Activated CD8-positive, alpha-beta T cell treated with anti-CD3 and anti-CD28 coated beads for 36 hours (primary cell): ENCODE data around the gene TMBIM4. TPM values are rescaled to one million over a fixed set of nuclear protein-coding genes. Genes with fewer than 3 reads are reported as not detected.
A peak's percentile ranks its signal among the peaks of the same experiment; 100 is the strongest.

Source experiments
- ATAC-seq: fragments of 200-7000 bp; cut with Tn5 transposase; one replicate; pipeline ENCODE4 v1.10.0; 2021; ENCODE audit warnings: mild to moderate bottlenecking, moderate library complexity
- CTCF ChIA-PET: fragments of 350-600 bp; sonication (Branson Sonifier 250); formaldehyde crosslinking; loops from one replicate; lab custom pipeline; 2021; ENCODE audit warnings: antibody characterized with exemption; lab: Charles Lee
- POLR2A ChIA-PET: fragments of 350-600 bp; sonication (Branson Sonifier 250); formaldehyde crosslinking; loops from one replicate; lab custom pipeline; 2021; ENCODE audit warnings: antibody characterized with exemption; lab: Charles Lee
- DNase-seq: peaks from one replicate; pipeline ENCODE4 v3.0.0-alpha.2; 2020
- H3K27ac Mint-ChIP-seq: one replicate; pipeline ENCODE4 v1.8.0; 2021; ENCODE audit warnings: mild to moderate bottlenecking, mixed read lengths
- H3K27me3 Mint-ChIP-seq: one replicate; pipeline ENCODE4 v1.8.0; 2021; ENCODE audit warnings: mixed read lengths
- H3K36me3 Mint-ChIP-seq: one replicate; pipeline ENCODE4 v1.8.0; 2021; ENCODE audit warnings: low read depth, mixed read lengths
- H3K4me1 Mint-ChIP-seq: one replicate; pipeline ENCODE4 v1.8.0; 2021; ENCODE audit warnings: low read depth, mixed read lengths
- H3K4me3 Mint-ChIP-seq: one replicate; pipeline ENCODE4 v1.8.0; 2021; ENCODE audit warnings: mild to moderate bottlenecking, moderate library complexity, mixed read lengths
- H3K9me3 Mint-ChIP-seq: one replicate; pipeline ENCODE4 v1.8.0; 2021; ENCODE audit warnings: mixed read lengths
- intact Hi-C: fragments of 100-400 bp; cut with micrococcal nuclease; formaldehyde crosslinking; loops from one replicate; pipeline ENCODE4 v1.10.0; 2022
- total RNA-seq, 2 experiments: library from RNA; stranded (reverse); gene quantifications; one replicate each; pipeline ENCODE4 v1.2.3, GENCODE V29; 2021
- TF ChIP-seq, protein P1 (sequence below): fragments of 200-600 bp; IDR thresholded peaks from one replicate; pipeline ENCODE4 v1.8.0; 2022; ENCODE audit warnings: antibody characterized with exemption, mild to moderate bottlenecking

TMBIM4 gene
- total RNA-seq, 2 experiments from 2014 or later, result 41.7 to 45.8 TPM

DNA sequence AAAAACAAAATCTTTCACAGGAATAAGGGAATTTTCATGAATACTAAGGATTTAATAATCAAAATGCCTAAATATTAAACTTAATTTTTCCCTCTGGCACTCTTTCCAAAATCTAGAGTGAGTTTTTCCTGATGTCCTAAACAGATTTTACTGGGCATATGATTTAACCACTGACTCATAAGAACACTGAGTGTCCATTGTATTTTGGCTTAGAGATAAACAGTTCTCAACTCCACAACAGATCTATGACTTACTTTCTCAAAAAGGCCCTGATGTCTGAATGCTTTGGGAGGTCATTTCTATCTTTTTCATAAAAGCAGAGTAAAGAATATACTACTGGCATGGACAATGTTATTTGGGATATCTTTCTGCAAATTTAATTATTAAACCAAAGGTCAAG lies 15.0 kb downstream of the TMBIM4 start:
- Mint-ChIP-seq H3K27ac (no peak overlapping the region), H3K4me3 (no peak overlapping the region), H3K27me3 (no peaks in the 10 kb centered on the region), H3K4me1 (peaks cover 42% of the 10 kb centered on the region), H3K36me3 (peaks cover 33% of the 10 kb centered on the region), H3K9me3 (no peaks in the 10 kb centered on the region)
- TF ChIP-seq, protein P1, sequence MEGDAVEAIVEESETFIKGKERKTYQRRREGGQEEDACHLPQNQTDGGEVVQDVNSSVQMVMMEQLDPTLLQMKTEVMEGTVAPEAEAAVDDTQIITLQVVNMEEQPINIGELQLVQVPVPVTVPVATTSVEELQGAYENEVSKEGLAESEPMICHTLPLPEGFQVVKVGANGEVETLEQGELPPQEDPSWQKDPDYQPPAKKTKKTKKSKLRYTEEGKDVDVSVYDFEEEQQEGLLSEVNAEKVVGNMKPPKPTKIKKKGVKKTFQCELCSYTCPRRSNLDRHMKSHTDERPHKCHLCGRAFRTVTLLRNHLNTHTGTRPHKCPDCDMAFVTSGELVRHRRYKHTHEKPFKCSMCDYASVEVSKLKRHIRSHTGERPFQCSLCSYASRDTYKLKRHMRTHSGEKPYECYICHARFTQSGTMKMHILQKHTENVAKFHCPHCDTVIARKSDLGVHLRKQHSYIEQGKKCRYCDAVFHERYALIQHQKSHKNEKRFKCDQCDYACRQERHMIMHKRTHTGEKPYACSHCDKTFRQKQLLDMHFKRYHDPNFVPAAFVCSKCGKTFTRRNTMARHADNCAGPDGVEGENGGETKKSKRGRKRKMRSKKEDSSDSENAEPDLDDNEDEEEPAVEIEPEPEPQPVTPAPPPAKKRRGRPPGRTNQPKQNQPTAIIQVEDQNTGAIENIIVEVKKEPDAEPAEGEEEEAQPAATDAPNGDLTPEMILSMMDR, result no peak
- DNase-seq (no peak), ATAC-seq (no peak)
- POLR2A ChIA-PET, result no interaction called here
- CTCF ChIA-PET, result no interaction called here
- intact Hi-C loops, result no loop called here

DNA sequence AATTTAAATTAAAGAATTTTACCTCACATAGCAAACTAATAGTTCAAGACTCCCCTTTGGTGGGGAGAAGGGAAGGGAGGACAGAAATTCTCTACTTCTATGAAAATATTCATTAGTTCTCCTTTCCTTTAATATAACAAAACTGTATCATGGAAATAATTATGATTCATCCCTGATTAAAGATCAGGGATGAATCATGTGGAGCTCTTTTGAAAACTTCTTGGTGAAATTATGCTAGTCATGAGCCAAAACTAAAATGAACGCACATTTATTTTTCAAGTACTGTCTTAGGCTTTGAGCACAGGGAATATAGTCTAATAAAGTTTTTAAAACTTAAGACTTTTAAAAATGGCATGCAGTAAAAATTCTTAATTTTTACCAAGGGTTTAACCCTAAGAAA lies 17.1 kb downstream of the TMBIM4 start:
- H3K4me3 Mint-ChIP-seq, result no peak overlapping the region
- ChIA-PET CTCF (no interaction called here), POLR2A (no interaction called here)
- H3K36me3 Mint-ChIP-seq, result peaks cover 29% of the 10 kb centered on the region
- TF ChIP-seq, protein P1, result no peak
- no peak for ATAC-seq
- intact Hi-C loops, result no loop called here
- H3K27me3 Mint-ChIP-seq, result no peaks in the 10 kb centered on the region
- no peaks in the 10 kb centered on the region for H3K9me3 Mint-ChIP-seq
- DNase-seq, result no peak
- H3K27ac Mint-ChIP-seq, result peak overlapping the region; percentile 20
- H3K4me1 Mint-ChIP-seq, result peaks cover 35% of the 10 kb centered on the region

DNA sequence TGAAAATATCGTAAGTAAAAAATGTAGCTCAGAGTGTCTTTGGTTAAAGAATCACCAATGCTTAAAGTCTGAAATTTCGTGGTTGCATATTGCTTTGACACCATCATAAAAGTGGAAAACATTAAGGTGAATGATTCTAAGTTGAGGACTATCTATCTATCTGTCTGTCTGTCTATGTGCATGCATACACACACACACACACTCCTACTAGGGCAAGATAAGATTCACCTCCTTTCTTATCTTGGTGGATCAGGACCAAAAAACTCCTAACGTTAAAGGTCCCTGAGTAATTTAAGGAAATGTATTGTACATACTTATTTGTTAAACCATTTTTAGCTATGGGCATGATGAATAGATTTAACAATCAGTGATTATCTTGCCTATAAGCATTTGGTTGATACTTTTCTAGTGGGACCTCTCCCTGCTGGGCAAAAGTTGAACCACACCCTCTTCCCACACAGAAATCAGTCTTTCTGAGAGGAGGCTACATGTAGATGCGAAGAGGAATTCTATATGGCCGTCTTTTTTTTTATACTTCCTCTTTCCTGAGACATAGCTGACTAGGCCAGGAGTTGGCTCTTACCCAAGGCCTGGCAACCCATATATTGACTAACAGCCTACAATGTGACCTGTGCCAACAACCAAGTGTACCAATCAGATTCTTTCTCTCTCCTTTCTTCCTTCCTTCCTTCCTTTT lies 19.9 kb downstream of the TMBIM4 start:
- Mint-ChIP-seq H3K4me3 (no peak overlapping the region), H3K9me3 (no peaks in the 10 kb centered on the region), H3K27ac (no peak overlapping the region), H3K36me3 (peaks cover 32% of the 10 kb centered on the region), H3K4me1 (peaks cover 25% of the 10 kb centered on the region), H3K27me3 (no peaks in the 10 kb centered on the region)
- intact Hi-C loops, result no loop called here
- ChIA-PET POLR2A (no interaction called here), CTCF (interaction anchor here (1.0 to 1.6 kb wide), 4 partner anchors 9 to 48 kb away, joined by 3 read pairs; no protein-coding TSS in a partner anchor)
- TF ChIP-seq, protein P1, result peak; percentile 36
- ATAC-seq, result no peak
- DNase-seq, result peak; percentile 6

DNA sequence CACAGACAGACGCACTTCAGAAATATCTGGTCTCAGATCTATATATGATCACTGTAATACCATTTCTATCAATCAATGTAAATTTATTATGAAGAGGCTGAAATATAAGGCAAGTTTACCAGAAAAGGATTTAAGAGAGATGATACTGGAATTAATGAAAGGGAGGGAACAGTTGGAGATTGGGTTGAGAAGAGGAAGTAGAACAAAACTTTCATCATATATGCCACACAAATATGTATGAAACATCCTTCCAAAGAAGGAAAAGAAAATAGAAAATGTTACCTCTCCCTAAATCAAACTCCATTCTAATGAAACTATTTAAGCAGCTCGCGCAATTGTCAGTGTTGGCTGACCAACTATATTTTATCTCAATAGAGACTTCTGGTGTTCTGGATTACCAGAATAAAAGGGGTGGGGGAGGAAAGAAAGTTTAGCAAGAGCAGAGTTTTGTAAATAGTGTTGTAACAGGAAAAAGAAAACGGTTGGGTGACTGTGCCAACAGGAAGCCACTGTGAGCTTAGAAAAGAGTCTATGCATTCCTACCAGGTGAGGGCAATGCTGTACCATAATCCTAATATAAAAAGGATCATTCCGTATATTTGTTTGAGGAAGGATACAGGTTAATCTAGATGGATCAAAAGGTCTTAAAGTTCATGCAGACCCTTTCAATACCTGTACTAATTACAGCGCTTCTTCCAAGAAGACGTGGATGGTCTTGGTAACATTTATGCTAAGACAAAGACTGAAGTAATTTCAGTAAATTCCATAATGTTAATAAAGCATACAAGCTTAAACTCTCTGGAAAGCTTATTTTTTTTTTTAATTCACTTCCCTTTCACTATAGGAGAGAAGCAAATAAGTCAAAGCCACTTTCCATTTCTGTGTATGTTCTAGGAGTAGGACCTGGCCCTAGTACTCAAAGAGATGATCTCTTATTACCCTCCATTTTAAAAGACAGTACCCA lies 24.7 kb downstream of the TMBIM4 start:
- peaks cover 59% of the 10 kb centered on the region for H3K36me3 Mint-ChIP-seq
- peak overlapping the region; percentile 84 for H3K27ac Mint-ChIP-seq
- H3K27me3 Mint-ChIP-seq, result no peaks in the 10 kb centered on the region
- ATAC-seq (peak; percentile 51), DNase-seq (peak; percentile 8)
- intact Hi-C loops, result no loop called here
- CTCF ChIA-PET, result interaction anchor here (0.6 to 2.2 kb wide), 11 partner anchors 15 to 264 kb away, joined by 3 to 7 read pairs (median 3); partner anchors contain the start of gene TMBIM4
- H3K9me3 Mint-ChIP-seq, result peaks cover 13% of the 10 kb centered on the region
- TF ChIP-seq, protein P1, result peak; percentile 17
- POLR2A ChIA-PET, result interaction anchor here (0.8 kb wide), 1 partner anchor 15 kb away, joined by 4 read pairs; no protein-coding TSS in a partner anchor
- no peak overlapping the region for H3K4me3 Mint-ChIP-seq
- H3K4me1 Mint-ChIP-seq, result peaks cover 15% of the 10 kb centered on the region
